A549 (cell line): ENCODE results near the gene ANKHD1. TPM values are rescaled to one million over a fixed set of nuclear protein-coding genes. Genes with fewer than 3 reads are reported as not detected.
"Not testable (repeated sequence)": the region's sequence is repeated elsewhere in the genome, so short reads cannot be mapped to it uniquely, and the experiment has no call there.

Experiments
- ATAC-seq, 2 experiments: fragments of 200-7000 bp in 1 of 2; fragments of >200 bp in 1 of 2; cut with Nextera tagmentation in 1 of 2; cut with Tn5 transposase in 1 of 2; 3 replicates each; pipeline versions ENCODE4 v1.8.0 to v1.9.1; 2018 to 2020; ENCODE audit warnings: mild to moderate bottlenecking in 1 of 2, moderate library complexity in 1 of 2
- CTCF ChIA-PET: fragments of 300-600 bp; sonication (Branson Sonifier 250); formaldehyde crosslinking; extraction: SDS; loops from one replicate; lab custom pipeline; 2021; ENCODE audit warnings: antibody characterized with exemption, inconsistent platforms; lab: Yijun Ruan, JAX
- POLR2A ChIA-PET: fragments of 350-600 bp; formaldehyde crosslinking; extraction: SDS; loops from one replicate; lab custom pipeline; 2021; ENCODE audit warnings: antibody characterized with exemption, inconsistent platforms; lab: Yijun Ruan, JAX
- DNase-seq, 2 experiments: peaks; one replicate each; pipeline versions ENCODE4 v3.0.0 to v3.0.0-alpha.2; 2011 to 2016; ENCODE audit warnings: low read depth in 1 of 2, low spot score in 1 of 2
- FAIRE-seq: peaks from 2 replicates; lab custom pipeline; 2011; peaks lifted over from hg19 to GRCh38; lab: Jason Lieb, UNC
- H3K27ac ChIP-seq, 2 experiments: fragments of >200 bp; sonication (Bioruptor Twin); formaldehyde crosslinking; 3 replicates each; pipeline ENCODE4 v1.5.1; 2016 to 2017
- H3K4me1 ChIP-seq: fragments of >200 bp; sonication (Bioruptor Twin); formaldehyde crosslinking; 3 replicates; pipeline ENCODE4 v1.6.1; 2016
- H3K4me2 ChIP-seq: fragments of >200 bp; sonication (Bioruptor Twin); formaldehyde crosslinking; 3 replicates; pipeline ENCODE4 v1.6.1; 2016
- H3K4me3 ChIP-seq: fragments of >200 bp; sonication (Bioruptor Twin); formaldehyde crosslinking; 3 replicates; pipeline ENCODE4 v1.5.1; 2016
- H3K9me3 ChIP-seq: fragments of >200 bp; sonication (Bioruptor Twin); formaldehyde crosslinking; 3 replicates; pipeline ENCODE4 v1.6.1; 2016
- BHLHE40 ChIP-seq: IDR thresholded peaks from 2 replicates; pipeline ENCODE4 v1.6.1; 2012; ENCODE audit warnings: low read depth, low read length, inconsistent platforms
- CHD4 ChIP-seq: fragments of 200-600 bp; sonication (generic); IDR thresholded peaks from 2 replicates; pipeline ENCODE4 v1.6.1; 2016; ENCODE audit warnings: antibody characterized with exemption, mild to moderate bottlenecking, borderline replicate concordance
- CTCF ChIP-seq: fragments of >200 bp; sonication (Bioruptor Twin); formaldehyde crosslinking; IDR thresholded peaks from 3 replicates; pipeline ENCODE4 v1.5.1; 2016
- EP300 ChIP-seq, 2 experiments: fragments of >200 bp; sonication (Bioruptor Twin); formaldehyde crosslinking; IDR thresholded peaks; 2 replicates in 1 of 2; 3 replicates in 1 of 2; pipeline ENCODE4 v1.6.1; 2016 to 2017
- ESRRA ChIP-seq: fragments of 150-350 bp; IDR thresholded peaks from 2 replicates; pipeline ENCODE4 v1.6.1; 2014; ENCODE audit warnings: mild to moderate bottlenecking, low read length, borderline replicate concordance
- FOSL2 ChIP-seq, 2 experiments: fragments of 450-650 bp in 1 of 2; fragments of >200 bp in 1 of 2; sonication (Bioruptor Twin) in 1 of 2; formaldehyde crosslinking; IDR thresholded peaks; 2 replicates each; pipeline versions ENCODE4 v1.5.0 to v1.6.1; 2016 to 2020; ENCODE audit warnings: mild to moderate bottlenecking in 1 of 2, moderate library complexity in 1 of 2
- HEYL ChIP-seq: fragments of 250-450 bp; sonication (Bioruptor Pico); IDR thresholded peaks from 2 replicates; pipeline ENCODE4 v1.8.0; 2021; ENCODE audit warnings: mild to moderate bottlenecking, moderate library complexity
- HOXA7 ChIP-seq: fragments of 250-450 bp; sonication (Bioruptor Pico); IDR thresholded peaks from 2 replicates; pipeline ENCODE4 v1.5.0; 2020; ENCODE audit warnings: mild to moderate bottlenecking, moderate library complexity
- HOXB13 ChIP-seq: fragments of 250-450 bp; sonication (Bioruptor Pico); IDR thresholded peaks from 2 replicates; pipeline ENCODE4 v1.5.0; 2020; ENCODE audit warnings: low read depth, mild to moderate bottlenecking, moderate library complexity
- HOXB5 ChIP-seq: fragments of 250-450 bp; sonication (Bioruptor Pico); IDR thresholded peaks from 2 replicates; pipeline ENCODE4 v1.5.0; 2020; ENCODE audit warnings: mild to moderate bottlenecking, moderate library complexity
- JUN ChIP-seq, 2 experiments: fragments of >200 bp; sonication (Bioruptor Twin); formaldehyde crosslinking; IDR thresholded peaks; 2 replicates in 1 of 2; 3 replicates in 1 of 2; pipeline ENCODE4 v1.6.1; 2016 to 2017
- JUNB ChIP-seq: fragments of >200 bp; sonication (Bioruptor Twin); formaldehyde crosslinking; IDR thresholded peaks from 2 replicates; pipeline ENCODE4 v1.6.1; 2016
- KDM1A ChIP-seq: fragments of 200-600 bp; sonication (generic); IDR thresholded peaks from 2 replicates; pipeline ENCODE4 v1.6.1; 2016; ENCODE audit warnings: low read depth, mild to moderate bottlenecking
- MAX ChIP-seq: IDR thresholded peaks from 2 replicates; pipeline ENCODE4 v1.6.1; 2012
- NR3C1 ChIP-seq: fragments of >200 bp; sonication (Bioruptor Twin); formaldehyde crosslinking; IDR thresholded peaks from 3 replicates; pipeline ENCODE4 v1.6.1; 2017
- PHF8 ChIP-seq: fragments of 200-600 bp; sonication (generic); IDR thresholded peaks from 2 replicates; pipeline ENCODE4 v1.6.1; 2016; ENCODE audit warnings: low read depth, mild to moderate bottlenecking, antibody characterized with exemption, moderate library complexity, borderline replicate concordance
- POLR2A ChIP-seq: IDR thresholded peaks from 2 replicates; pipeline ENCODE4 v1.6.1; 2012; ENCODE audit warnings: mild to moderate bottlenecking, low read length
- POLR2AphosphoS2 ChIP-seq: conservative IDR thresholded peaks from 2 replicates; pipeline ENCODE4 v1.6.1; 2012; ENCODE audit warnings: low read length, improper control_type of control experiment, inconsistent platforms
- RAD21 ChIP-seq, 2 experiments: fragments of >200 bp in 1 of 2; sonication (Bioruptor Twin) in 1 of 2; formaldehyde crosslinking in 1 of 2; IDR thresholded peaks in 1 of 2; conservative IDR thresholded peaks in 1 of 2; 2 replicates in 1 of 2; 3 replicates in 1 of 2; pipeline ENCODE4 v1.6.1; 2012 to 2018; ENCODE audit warnings: inconsistent platforms in 1 of 2
- RARB ChIP-seq: fragments of 250-450 bp; sonication (Bioruptor Pico); IDR thresholded peaks from 2 replicates; pipeline ENCODE4 v1.8.0; 2021; ENCODE audit warnings: mild to moderate bottlenecking, moderate library complexity
- RCOR1 ChIP-seq: fragments of 150-350 bp; IDR thresholded peaks from 2 replicates; pipeline ENCODE4 v1.6.1; 2014; ENCODE audit warnings: antibody characterized with exemption, low read length, low read depth
- REST ChIP-seq: fragments of 200-600 bp; sonication (generic); IDR thresholded peaks from 2 replicates; pipeline ENCODE4 v1.6.1; 2016; ENCODE audit warnings: antibody characterized with exemption, mild to moderate bottlenecking, moderate library complexity
- SMC3 ChIP-seq: fragments of >200 bp; sonication (Bioruptor Twin); formaldehyde crosslinking; IDR thresholded peaks from 3 replicates; pipeline ENCODE4 v1.6.1; 2018; ENCODE audit warnings: inconsistent platforms
- USF2 ChIP-seq: fragments of 450-650 bp; IDR thresholded peaks from 2 replicates; pipeline ENCODE4 v1.6.1; 2014; ENCODE audit warnings: antibody characterized with exemption
- ZC3H11A ChIP-seq: fragments of 450-650 bp; IDR thresholded peaks from 2 replicates; pipeline ENCODE4 v1.6.1; 2014; ENCODE audit warnings: antibody characterized with exemption, mild to moderate bottlenecking
- ZSCAN20 ChIP-seq: fragments of 250-450 bp; sonication (Bioruptor Pico); IDR thresholded peaks from 2 replicates; pipeline ENCODE4 v1.8.0; 2022; ENCODE audit warnings: mild to moderate bottlenecking, moderate library complexity
- WGBS: methylation state at CpG from one replicate; pipeline ENCODE4 v1.1.6; 2017; ENCODE audit errors: missing lambda C conversion rate; 5-methylcytosine and 5-hydroxymethylcytosine counted together
- polyA plus RNA-seq, 4 experiments: library from polyadenylated mRNA; depleted of rRNA in 3 of 4; stranded (reverse); fragments of >200 nt; fragmentation: RNase III in 1 of 4; extraction: RNeasy Plus Mini Kit Qiagen cat#74134 plus additional on column Dnase treatment in 1 of 4; gene quantifications; 2 replicates in 3 of 4; 3 replicates in 1 of 4; pipeline ENCODE4 v1.2.3, GENCODE V29; 2011 to 2017

The ANKHD1 gene
- polyA plus RNA-seq, 2 of the 4 experiments (the other 2 are of a cell fraction), result 46.9 to 94.1 TPM

GRCh38 chr5:140424135-140424534 lies 22.5 kb downstream of the ANKHD1 start:
- DNase-seq (no peak), ATAC-seq (no peak), FAIRE-seq (no peak)
- H3K4me1 ChIP-seq, result peaks cover 7% of the 10 kb centered on the region
- no peak overlapping the region for H3K27ac ChIP-seq
- no peak overlapping the region for H3K4me2 ChIP-seq
- no peak overlapping the region for H3K4me3 ChIP-seq
- CTCF ChIA-PET, result interaction anchor here (0.5 to 1.0 kb wide), 3 partner anchors 22 to 184 kb away, joined by 3 to 4 read pairs (median 3); no protein-coding TSS in a partner anchor
- TF ChIP-seq SMC3 (no peak), ZSCAN20 (CRISPR knock-in tag) (no peak), NR3C1 (no peak), KDM1A (no peak), USF2 (no peak), CHD4 (no peak), MAX (no peak), FOSL2 (IDR thresholded peaks at IDR 0.05) (no peak), FOSL2 (CRISPR knock-in tag; IDR thresholded peaks at IDR 0.05) (no peak), RAD21 (conservative IDR thresholded peaks at IDR 0.05 in 1 of 2, IDR thresholded peaks at IDR 0.05 in 1 of 2) (no peak), JUNB (no peak), HEYL (CRISPR knock-in tag) (no peak), POLR2AphosphoS2 (no peak), JUN (IDR thresholded peaks at IDR 0.05) (no peak), RARB (no peak), POLR2A (no peak), HOXB5 (CRISPR knock-in tag) (no peak), BHLHE40 (no peak), HOXA7 (CRISPR knock-in tag) (no peak), ZC3H11A (no peak), RCOR1 (no peak)
- POLR2A ChIA-PET, result no interaction called here
- 72% methylated on average over 3 of the region's 3 CpGs for WGBS
- no peaks in the 10 kb centered on the region for H3K9me3 ChIP-seq

- POLR2A ChIA-PET, FAIRE-seq, ATAC-seq, CTCF ChIA-PET, H3K4me1 ChIP-seq, H3K9me3 ChIP-seq, H3K4me3 ChIP-seq, H3K27ac ChIP-seq, DNase-seq, H3K4me2 ChIP-seq: not testable (repeated sequence)
- 89% methylated on average over 20 of the region's 26 CpGs for WGBS
Measured at GRCh38 chr5:140427726-140428125, 26.1 kb downstream of the ANKHD1 start.

GRCh38 chr5:140429724-140430123 lies 28.1 kb downstream of the ANKHD1 start:
- H3K4me3 ChIP-seq, result no peak overlapping the region
- no peak for DNase-seq
- H3K9me3 ChIP-seq, result no peaks in the 10 kb centered on the region
- CTCF ChIA-PET, result interaction anchor here (1.3 to 1.7 kb wide), 2 partner anchors 10 to 57 kb away, joined by 5 to 7 read pairs; no protein-coding TSS in a partner anchor
- H3K4me2 ChIP-seq, result no peak overlapping the region
- TF ChIP-seq EP300 (IDR thresholded peaks at IDR 0.05) (no peak), HOXB5 (CRISPR knock-in tag) (no peak), CTCF (no peak), HOXB13 (no peak), REST (no peak), BHLHE40 (no peak), PHF8 (no peak), ESRRA (no peak)
- TF ChIP-seq, all 56 proteins: peak for 0
- 79% methylated on average over 2 of the region's 2 CpGs for WGBS
- Histone ChIP-seq H3K4me1 (no peaks in the 10 kb centered on the region), H3K27ac (no peak overlapping the region)
- FAIRE-seq (no peak), ATAC-seq (no peak)
- POLR2A ChIA-PET, result interaction anchor here (0.9 kb wide), 1 partner anchor 29 kb away, joined by 3 read pairs; no protein-coding TSS in a partner anchor
